ENCODE measurements around the gene SLC25A18.

DNA sequence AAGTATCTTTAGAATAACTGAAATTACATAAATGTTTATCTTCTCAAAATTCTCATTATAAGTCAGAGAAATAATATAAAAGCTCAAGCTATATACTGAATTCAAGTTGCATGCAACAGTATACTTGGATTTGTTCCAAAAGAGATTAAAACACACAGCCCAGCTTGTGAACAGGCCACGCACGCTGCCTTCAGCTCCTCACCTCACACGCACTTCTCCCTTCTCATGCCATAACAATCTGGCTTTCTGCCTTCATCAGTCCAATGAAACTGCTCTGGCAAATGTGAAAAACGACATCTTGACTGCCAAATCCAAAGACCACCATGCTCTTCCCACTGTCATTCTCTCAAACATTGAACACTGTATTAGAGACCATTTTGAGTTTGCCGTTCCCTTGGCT, 43.2 kb downstream of the SLC25A18 start:
- no peak for TF ChIP-seq GATA2 (IDR thresholded peaks at IDR 0.05; ENCODE audit: low read depth, low read length)
- TF ChIP-seq GATA3 (IDR thresholded peaks at IDR 0.05; ENCODE audit: low read depth, low read length), result no peak
